ENCODE results near the gene TUB.

TUB gene, protein sequence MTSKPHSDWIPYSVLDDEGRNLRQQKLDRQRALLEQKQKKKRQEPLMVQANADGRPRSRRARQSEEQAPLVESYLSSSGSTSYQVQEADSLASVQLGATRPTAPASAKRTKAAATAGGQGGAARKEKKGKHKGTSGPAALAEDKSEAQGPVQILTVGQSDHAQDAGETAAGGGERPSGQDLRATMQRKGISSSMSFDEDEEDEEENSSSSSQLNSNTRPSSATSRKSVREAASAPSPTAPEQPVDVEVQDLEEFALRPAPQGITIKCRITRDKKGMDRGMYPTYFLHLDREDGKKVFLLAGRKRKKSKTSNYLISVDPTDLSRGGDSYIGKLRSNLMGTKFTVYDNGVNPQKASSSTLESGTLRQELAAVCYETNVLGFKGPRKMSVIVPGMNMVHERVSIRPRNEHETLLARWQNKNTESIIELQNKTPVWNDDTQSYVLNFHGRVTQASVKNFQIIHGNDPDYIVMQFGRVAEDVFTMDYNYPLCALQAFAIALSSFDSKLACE

DNA sequence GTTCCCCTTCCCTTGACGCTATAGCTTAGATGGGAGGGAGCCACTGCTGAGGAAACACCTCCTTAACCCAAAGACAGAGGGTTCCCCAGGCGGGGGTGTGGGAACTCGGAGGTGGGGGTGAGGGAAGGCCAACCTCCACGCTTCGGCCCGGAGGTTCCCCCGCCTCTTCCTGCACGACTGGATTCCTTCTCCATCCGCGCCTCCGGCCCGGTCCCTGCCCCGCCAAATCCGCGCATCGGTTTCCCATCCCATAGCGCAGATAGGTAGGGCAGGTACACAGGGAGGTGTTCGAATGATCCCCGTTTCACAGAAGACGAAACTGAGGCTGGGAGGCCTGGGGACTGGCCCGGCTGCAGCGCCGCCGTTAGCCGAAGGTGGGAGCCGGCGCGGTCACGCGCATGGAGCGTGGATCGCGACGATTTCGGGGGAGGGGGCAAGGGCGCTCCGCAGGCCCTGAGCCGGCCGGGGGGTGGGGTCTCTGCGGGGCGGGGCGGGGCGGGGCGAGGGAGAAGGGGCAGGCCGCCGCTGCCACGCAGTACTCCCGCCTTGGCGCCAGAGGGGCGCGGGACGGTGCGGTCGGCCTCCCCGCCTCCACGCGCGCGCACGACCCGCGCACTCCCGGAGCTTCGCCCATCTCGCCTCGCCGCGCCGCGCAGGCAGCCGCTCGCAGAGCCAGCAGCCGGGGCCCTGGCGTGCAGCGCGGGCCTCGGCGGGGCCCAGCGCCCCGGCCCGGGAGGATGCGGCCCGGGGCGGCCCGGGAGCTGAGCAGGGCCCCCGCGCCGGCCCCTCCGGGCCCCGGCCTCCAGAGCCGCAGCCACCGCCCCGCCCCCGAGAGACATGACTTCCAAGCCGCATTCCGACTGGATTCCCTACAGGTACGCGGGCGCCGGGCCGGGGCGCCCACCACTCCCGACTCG, at the start of gene TUB:
TUB (plus strand) TSS at position 538 of the 917 bp plus-strand sequence; CDS start at position 838, 300 bp downstream.
- in situ Hi-C loops (cut with MboI; ENCODE audit: low sequenced_read_pairs) = no loop called here

DNA sequence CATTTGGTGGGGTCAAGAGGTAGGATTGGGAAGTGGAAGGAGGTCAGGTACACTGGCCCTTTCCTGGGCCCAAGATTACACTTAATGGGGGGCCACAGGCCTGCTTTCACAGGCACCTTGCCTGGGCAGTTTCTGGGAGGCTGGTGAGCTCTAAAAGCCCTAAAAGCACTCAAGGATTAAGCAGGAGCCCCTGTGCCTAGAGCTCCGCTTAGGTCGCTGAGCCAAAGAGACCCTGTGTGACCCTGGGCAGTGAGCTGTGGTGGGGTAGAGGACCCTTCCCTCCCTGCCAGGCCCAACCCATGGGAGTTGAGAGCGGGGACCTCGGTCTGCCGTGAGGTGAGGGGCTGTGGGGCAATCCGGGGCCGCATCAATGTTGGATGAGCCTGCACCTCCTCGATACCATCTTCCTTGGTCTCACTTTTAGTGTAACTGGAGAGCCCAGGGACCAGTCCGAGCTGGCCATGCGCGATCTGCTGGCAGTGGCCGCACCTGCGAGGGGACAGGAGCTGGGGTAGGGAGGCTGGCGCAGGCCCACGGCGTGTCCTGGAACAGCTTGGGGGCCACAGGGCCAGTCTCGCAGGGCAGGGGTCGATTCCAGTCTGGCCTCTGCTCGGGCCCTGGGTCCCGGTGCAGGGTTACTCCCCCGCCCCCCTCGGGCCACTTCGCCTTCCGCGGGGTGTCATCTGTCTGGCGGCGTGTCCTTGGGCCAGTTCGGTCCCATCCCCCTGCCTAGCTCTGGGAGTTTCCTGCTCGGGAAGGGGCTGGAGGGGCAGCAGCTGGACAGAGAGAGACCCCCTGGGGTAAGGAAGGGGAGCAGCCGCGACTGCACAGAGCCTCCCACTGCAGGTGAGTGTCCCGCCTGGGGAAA, 49.5 kb upstream of the TUB start:
- in situ Hi-C loops (cut with MboI; ENCODE audit: low sequenced_read_pairs) = no loop called here

DNA sequence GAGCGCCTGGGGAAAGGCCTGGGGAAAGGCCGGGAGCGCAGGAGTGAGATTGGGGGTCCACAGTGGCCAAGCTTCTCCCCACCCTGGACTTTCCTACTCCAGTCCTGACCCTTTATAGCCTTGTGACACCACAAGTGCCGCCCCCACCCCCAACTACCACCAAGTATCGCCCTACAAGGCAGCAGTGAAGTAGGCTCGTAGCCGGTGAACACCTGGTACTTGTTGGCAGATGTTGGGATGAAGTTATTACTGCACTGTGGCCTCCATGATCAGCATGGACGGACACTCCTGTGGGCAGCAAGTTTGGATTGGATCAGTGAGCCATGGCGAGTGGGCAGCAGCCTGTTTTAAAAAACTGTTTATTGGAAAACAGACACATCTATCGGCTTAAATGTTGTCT, 48.9 kb upstream of the TUB start:
- in situ Hi-C loops (cut with MboI; ENCODE audit: low sequenced_read_pairs) = no loop called here

DNA sequence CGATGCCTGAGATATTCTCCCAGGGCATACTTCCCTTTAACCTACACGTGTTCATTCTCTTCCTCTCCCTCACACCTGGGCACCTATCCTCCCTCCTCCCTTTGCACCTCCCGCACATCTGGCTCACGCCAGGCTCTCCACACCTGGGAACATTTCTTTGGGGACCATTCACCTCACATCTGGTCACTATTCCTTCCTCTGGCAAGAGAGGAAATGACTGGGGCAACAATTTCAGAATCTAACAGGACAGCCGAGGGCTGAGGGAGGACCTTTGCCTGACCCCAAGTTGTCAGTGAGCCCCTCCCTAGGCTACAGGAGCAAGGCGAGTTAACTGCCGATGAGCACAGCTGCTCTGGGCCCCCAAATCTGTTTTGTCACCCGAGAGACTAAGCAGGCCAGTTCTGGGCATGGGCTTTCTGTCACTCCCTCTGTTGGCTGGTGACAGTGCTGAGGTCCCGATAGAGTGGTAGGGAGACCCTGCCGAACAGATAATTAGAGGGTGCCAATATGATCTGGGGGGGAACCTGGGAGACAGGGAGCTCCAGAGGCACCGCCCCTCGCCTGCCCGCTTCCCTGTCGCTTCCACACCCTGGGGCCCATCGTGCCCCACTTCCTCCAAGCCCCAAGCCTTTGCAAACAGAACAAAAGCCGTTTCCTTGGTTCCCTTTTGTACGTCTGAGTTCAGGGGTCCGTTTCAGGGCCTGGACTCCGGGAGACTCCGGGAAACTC, 48.3 kb upstream of the TUB start:
- in situ Hi-C loops (cut with MboI; ENCODE audit: low sequenced_read_pairs) = no loop called here

DNA sequence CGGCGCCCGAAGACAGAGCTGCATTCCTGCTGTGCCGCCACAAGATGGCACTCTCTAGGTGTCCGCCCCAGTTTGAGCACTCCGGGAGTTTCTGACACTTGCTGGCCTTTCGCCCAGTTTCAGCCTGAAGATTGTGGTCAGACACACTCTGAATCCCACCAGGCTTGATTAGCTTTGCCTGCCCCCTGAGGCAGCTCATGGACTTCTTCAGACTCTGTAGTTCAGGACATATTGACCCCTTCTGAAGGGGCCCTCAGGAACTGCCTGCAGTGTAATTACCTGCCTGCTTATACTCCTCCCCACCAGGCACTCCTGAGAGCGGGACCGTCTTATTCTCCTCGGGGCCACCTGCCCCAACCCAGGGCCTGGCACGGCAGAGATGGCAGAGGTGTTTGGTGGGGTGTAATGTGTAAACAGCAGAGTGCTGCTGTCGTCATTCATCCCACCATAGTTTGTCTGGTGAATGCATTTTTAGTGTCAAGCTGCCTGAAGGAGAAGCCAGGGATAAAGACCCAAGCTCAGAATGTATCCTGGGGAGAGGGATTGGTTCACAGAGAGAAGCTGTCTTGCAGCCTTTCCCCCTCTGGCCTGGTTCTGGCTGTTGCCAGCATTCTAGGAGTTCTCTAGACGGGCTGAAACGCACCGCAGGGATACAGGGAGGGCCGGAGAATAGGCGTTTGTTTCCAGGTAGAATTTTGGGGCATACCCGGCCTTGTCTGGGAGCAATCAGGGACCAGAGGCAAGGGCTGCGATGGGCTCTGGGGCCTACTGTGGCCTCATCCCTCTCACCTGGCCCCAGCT, 47.5 kb upstream of the TUB start:
- in situ Hi-C loops (cut with MboI; ENCODE audit: low sequenced_read_pairs) = no loop called here

DNA sequence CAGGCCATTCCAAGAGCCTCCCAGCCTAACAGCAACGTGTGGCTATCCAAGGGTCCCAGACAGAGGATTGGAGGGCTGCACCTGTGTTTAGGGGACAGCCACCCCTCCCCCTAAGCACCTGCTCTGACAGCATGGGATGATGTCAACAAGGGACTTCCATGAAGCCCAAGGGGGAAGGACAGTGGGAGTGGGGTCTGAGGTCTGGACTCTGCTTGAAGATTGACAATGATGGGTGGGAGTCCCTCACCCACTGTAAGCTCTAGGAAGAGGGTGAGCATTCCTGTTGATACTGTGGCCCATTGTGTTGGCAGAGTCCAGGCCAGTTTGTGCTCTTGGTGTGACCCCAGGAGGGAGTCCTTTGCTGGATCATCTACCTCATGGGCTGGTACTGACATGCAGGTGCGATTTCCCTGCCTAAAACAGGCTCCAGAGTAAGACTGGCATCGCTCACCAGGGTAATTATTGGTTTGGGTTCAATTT, 46.9 kb upstream of the TUB start:
- in situ Hi-C loops (cut with MboI; ENCODE audit: low sequenced_read_pairs) = no loop called here

DNA sequence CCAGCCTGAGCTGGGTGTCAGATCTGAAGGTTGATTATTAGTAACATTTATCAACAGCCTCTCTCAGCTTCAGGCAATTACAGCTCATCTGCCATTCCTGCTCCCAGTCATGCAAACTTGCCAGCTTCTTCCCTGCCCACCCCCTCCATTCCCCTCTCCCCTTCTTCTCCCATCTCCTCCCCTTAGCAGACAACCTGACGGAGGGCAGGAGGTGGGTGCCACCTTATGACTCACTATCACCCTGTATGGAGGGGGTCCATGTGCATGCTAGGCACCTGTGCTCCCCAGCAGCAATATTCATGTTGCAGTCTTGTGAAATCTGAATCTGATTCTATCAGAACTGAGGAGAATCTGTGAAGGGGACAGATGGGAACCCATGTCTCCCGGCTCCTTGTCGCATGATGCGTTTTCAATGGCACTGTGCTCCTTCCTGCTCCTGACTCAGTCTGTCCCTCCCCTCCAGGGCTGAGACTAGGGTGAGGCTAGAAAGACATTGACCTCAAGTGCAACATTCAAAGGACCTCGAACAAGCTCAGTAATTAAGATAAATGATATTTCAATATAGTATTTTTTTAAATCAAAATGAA, 46.3 kb upstream of the TUB start:
- in situ Hi-C loops (cut with MboI; ENCODE audit: low sequenced_read_pairs) = no loop called here

DNA sequence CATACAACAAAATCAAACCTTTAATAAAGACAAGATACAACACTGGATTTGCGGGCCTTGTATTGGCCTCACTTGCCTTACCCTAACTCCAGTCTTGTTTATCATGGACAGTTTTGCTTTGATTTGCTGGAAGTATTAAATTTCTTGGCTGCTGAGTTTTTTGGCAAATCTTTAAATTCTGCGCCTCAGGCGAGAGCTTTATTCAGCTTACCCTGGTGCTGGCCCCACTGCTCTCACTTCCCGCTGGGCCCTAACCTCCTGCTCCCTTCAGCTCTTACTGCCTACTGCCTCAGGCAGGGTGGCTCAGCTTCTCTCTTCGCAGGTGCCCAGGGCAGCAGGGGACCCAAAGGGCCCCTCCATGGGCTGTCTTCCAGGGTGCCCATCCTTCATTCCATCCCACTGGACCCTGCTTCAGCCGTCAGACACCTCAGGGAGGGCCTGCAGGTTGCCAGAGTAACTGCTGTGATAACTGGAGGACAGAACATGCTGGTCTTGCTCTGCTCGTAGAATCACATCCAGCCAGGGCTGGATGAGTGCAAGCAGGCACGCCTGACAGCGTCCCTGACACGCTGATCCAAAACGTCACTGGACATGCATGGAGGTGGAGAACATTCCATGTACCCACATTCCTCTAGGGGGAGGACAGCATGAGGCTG, 45.7 kb upstream of the TUB start:
- in situ Hi-C loops (cut with MboI; ENCODE audit: low sequenced_read_pairs) = no loop called here

DNA sequence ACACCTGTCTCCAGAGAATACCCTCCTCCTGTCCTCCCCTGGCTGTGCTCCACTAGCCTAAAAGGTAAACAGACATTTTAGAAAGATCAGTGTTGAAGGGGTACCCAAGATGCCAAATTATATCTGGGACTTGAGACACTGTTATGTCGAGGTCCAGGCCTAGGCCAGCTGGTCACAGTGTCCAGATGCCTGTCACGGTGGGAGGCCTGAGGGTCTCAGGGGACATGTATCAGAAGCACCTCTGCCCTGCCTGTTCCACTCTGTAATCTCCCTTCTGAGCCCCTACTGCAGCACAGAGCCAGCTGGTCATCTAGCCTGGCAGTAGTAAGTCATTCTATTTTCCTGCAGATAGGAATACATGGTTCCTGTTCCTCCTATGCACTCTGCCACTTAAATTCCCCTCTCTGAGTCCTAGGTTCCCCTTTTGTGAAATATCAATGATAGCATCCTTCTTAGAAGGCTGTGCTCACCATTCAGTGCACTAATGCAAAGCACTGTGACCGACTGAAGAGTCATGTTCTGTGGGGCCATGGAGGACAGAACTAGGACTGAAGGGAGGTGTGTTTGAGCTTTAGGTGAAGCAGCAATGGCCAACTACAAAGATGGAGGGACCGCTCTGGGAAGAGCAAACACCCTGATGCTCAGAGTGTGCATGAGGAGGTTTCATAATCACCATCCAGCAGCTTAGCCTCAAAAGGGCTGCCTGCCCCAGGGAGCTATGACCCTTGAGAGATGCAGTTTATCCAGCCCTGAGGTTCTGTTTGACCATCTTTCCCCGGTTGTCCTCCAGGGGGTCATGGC, 44.8 kb upstream of the TUB start:
- in situ Hi-C loops (cut with MboI; ENCODE audit: low sequenced_read_pairs) = no loop called here

DNA sequence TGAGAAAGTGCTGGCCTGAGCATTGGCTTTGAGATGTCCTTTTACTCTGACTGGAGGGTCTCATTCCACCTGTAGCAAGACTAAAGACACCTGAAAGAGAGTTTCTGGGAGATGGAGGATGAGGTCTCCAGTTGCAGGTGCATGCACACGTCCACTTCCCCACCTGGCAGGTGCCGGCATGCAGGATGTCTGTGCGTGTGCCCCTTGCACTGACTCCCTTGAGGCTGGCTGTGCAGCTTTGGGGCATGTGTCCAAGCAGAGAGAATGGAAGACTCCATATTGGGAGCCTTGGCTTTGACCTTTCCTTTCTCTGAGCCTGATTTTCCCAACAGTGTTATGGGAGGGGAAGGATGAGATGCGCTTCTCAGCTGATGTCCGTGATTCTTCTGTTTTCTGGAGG, 44.0 kb upstream of the TUB start:
- in situ Hi-C loops (cut with MboI; ENCODE audit: low sequenced_read_pairs) = no loop called here

DNA sequence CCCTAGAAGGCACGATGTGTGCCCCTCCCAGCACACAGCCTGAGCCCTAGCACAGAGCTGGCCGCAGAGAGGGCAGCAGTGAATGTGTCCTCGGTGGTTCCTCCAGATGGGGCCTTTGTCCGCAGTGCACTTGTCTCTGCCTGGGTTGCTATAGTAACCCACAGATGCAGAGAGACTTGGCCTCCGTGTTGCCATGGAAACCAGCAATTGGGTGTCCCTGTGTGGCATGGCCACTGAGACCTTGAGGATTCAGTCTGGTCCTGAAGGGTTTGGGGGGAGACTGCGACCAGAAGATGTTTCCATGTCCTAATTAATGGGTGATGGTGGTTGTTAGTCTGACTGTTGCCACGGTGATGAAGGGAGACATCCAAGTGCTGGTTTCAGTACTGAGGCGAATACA, 42.6 kb upstream of the TUB start:
- in situ Hi-C loops (cut with MboI; ENCODE audit: low sequenced_read_pairs) = no loop called here

DNA sequence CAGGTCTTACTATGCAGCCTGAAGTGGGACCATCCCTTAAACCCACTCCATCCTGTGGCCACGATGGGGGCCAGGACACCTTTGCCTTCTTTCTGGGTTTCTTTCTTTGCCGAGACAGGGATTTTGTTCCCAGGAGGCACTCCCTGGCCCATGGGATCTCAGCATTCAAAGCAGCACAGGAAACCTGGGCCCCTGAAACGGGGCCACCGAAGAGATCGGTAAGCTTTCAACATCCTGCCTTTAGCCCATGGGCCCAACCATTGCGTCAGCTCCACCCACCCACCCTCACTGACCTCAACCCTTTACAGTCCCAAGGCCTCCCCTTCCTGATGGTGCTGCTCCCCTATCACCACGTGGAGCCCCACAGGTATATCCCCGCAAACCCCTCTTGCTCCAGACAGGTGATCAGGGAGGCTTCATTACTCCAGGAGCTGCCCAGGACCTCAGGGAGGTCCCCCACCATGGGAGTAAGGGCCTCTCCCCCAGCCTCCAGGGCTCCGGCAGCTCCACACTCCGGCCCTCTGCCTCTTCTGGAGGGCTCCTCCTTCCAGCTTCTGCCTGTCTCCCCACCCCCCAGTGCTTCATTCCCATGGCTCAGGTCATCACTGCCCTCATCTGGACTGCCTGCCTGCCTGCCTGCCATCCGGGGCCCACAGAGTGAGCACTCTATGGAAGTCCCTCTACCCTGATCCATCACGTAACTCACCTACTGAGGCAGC, 42.0 kb upstream of the TUB start:
- in situ Hi-C loops (cut with MboI; ENCODE audit: low sequenced_read_pairs) = no loop called here

DNA sequence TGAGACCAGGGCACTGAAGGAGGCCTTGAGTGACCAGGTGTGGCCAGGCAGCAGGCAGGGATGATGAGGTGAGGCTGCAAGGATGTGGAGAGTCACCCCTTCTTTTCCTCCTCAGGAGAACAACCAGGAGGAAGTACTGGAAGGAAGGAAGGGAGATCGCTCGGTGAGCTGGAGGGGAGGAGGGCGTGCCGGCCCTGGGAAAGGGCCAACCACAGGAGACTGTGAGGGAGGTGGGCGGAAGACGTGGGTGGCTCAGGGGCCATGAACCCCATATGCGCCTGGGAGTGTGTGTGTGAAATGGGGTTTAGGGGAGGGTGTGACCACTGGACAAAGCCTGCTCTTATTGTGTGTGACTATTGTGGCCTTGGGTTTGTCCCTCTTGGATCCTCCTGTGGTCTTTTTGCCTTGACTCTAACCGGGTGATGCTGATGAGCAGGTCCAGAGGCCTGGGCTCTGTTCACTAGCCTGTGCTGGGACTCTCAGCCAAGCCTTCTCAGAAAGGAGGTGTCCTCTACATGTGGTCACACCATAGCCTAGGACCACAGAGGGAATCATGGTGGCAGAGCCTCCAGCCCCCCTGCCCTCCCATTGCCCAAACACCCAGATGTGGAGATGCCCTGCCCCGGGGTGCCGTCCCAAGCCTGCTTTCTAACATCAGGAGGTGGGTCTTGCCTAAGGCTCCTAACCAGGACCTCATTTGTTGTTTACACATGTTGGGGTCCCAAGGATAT, 41.3 kb upstream of the TUB start:
- in situ Hi-C loops (cut with MboI; ENCODE audit: low sequenced_read_pairs) = no loop called here

DNA sequence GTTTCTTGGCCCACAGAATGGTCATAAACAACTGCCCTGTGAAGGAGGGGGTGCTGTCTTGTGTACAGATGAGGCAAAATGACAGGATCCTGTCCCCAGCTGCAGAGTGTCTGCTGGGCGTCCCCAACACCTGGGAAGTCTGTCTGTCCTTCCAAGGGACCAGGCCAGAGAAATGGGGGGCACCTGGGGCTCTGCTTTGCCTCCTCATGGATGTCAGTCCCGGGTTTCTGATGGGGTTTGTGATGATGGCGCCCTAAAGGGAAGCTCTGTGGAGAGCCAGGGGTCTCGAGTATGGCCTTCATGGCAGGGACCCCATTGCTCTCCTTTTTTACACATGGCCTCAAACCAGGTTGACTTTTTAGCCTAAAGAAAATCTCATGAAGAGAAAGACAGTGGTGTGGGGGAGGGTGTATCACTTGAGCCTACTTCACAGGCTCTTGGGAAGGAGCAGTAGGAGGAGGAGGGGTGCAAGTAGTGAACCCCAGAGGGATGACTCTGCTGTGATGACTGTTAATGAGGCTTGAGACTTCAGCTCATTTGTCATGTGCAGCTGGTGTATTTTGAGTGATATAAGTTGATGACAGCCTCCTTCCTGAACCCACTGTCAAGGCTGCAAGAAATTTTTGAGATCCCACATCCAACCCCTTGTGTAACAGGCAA, 40.6 kb upstream of the TUB start:
- in situ Hi-C loops (cut with MboI; ENCODE audit: low sequenced_read_pairs) = no loop called here

DNA sequence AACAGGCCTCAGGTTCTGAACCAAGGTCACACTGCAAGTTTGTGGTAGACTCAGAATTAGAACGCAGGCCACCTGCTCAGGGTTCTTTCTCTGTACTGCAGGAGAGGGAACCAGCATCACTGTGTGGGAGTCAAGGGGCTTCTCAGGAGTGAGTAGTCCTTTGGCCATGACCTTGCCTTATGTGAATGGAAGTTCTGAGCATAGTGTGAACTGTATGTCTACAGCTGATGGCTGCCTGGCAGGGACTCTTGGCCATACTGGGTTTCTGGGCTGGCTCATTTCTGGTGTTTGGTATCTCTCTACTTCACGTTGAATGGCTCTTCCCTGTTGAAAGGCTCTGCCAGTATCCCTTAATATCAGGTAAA, 40.1 kb upstream of the TUB start:
- in situ Hi-C loops (cut with MboI; ENCODE audit: low sequenced_read_pairs) = no loop called here

DNA sequence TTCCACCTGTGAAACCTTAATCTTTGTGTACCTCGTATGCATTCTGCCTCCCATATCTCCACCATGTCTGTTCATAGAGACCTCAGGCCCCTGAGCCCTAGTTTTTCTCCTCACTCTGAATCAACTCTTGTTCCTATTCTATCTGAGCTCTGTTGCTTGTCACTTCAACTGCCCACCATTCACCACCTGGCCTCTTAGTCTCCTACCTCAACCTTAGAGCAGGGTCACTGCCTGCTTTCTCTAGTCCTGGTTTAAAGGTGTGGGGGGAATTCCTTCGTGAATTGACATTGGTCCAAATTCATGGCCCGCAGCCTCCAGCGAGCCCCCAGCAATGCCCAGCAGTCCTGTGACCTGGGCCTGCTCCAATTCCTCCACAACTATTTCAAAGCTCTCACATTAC, 39.4 kb upstream of the TUB start:
- in situ Hi-C loops (cut with MboI; ENCODE audit: low sequenced_read_pairs) = no loop called here
